ENCODE results near the gene GPC5. TPM values are rescaled to one million over a fixed set of nuclear protein-coding genes. Genes with fewer than 3 reads are reported as not detected.

GPC5 gene
- total and polyA plus RNA-seq, 2 of the 8 experiments (the other 6 are each of a cell fraction or from before 2014, with no cell fraction given), result 0.20 to 0.39 TPM

- ChIA-PET POLR2A (ENCODE audit: partially characterized antibody) (no interaction called here), CTCF (ENCODE audit: partially characterized antibody) (interaction anchor here (0.5 to 1.8 kb wide), 7 partner anchors 12 to 801 kb away, joined by 3 to 5 read pairs (median 3); no protein-coding TSS in a partner anchor)
- Histone ChIP-seq H3K27ac (ENCODE audit: low read depth, low read length) (no peak overlapping the region), H2BK120ac (replicated peaks; ENCODE audit: low read depth, low read length) (no peak overlapping the region), H4K8ac (ENCODE audit: extremely low read depth, insufficient read depth, low read length) (no peak overlapping the region), H4K20me1 (replicated peaks in 1 of 2; ENCODE audit: control insufficient read depth in 1 of 2, insufficient read depth in 2 of 2, low read length in 2 of 2) (no peaks in the 10 kb centered on the region), H3K23ac (ENCODE audit: insufficient read length) (no peak overlapping the region), H3K4ac (replicated peaks; ENCODE audit: insufficient read length, low read depth, low read length) (no peak overlapping the region), H3K18ac (ENCODE audit: extremely low read depth, low read length) (no peak overlapping the region), H2AK5ac (ENCODE audit: low read depth, low read length) (no peak overlapping the region), H3K4me2 (ENCODE audit: insufficient read depth in 1 of 2, low read depth in 2 of 2, low read length in 2 of 2) (no peak overlapping the region), H3K79me2 (ENCODE audit: control insufficient read depth in 1 of 2, insufficient read depth in 2 of 2, low read length in 2 of 2) (no peaks in the 10 kb centered on the region), H3K79me1 (ENCODE audit: low read depth, low read length) (no peaks in the 10 kb centered on the region), H3K56ac (replicated peaks; ENCODE audit: insufficient read length, low read depth, low read length) (no peak overlapping the region), H2BK12ac (ENCODE audit: low read depth, low read length) (no peak overlapping the region), H4K91ac (replicated peaks; ENCODE audit: insufficient read length, low read length) (no peak overlapping the region), H3K4me1 (replicated peaks in 1 of 4; ENCODE audit: control insufficient read depth in 3 of 4, insufficient read depth in 4 of 4, low read length in 3 of 4) (no peaks in the 10 kb centered on the region), H2BK5ac (ENCODE audit: low read depth, low read length) (no peak overlapping the region), H3K14ac (ENCODE audit: insufficient read length) (no peak overlapping the region), H3K4me3 (ENCODE audit: extremely low read depth in 1 of 4, insufficient read depth in 2 of 4, low read depth in 3 of 4, low read length in 4 of 4) (no peak overlapping the region), H3K27me3 (replicated peaks in 1 of 4; ENCODE audit: control insufficient read depth in 3 of 4, extremely low read depth in 1 of 4, insufficient read depth in 3 of 4, low read length in 3 of 4) (no peaks in the 10 kb centered on the region), H2AFZ (ENCODE audit: low read length) (no peak overlapping the region), H3K36me3 (ENCODE audit: control insufficient read depth in 2 of 4, insufficient read depth in 4 of 4, low read length in 3 of 4) (no peaks in the 10 kb centered on the region), H4K5ac (ENCODE audit: insufficient read length, low read depth, low read length) (no peak overlapping the region), H2BK15ac (ENCODE audit: low read length) (no peak overlapping the region), H3K23me2 (ENCODE audit: low read depth, low read length) (no peaks in the 10 kb centered on the region), H3K9ac (replicated peaks in 1 of 4; ENCODE audit: extremely low read depth in 1 of 4, low read depth in 3 of 4, low read length in 3 of 4) (no peak overlapping the region), H3K9me3 (ENCODE audit: insufficient read depth in 2 of 2, low read depth in 1 of 2, low read length in 1 of 2) (peaks cover 0 to 5% of the 10 kb centered on the region in 2 experiments; a peak in 1 of 4 replicates), H2BK20ac (ENCODE audit: low read length) (no peak overlapping the region)
- WGBS, 2 experiments (ENCODE audit: extremely low coverage in 1 of 2, insufficient coverage in 1 of 2, insufficient read length in 1 of 2, insufficient replicate concordance in 2 of 2, low coverage in 1 of 2, low lambda C conversion rate in 2 of 2, missing lambda C conversion rate in 1 of 2), result 91% methylated on average over 3 of the region's 3 CpGs; no CpG with 5 or more reads in 1 of the 2 experiments
- DNase-seq (ENCODE audit: low read depth in 1 of 2, low spot score in 2 of 2), result no peak
- FAIRE-seq, result no peak
- no peak for TF ChIP-seq RNF2 (IDR thresholded peaks at IDR 0.05; ENCODE audit: borderline replicate concordance, low read depth, low read length, missing control alignments, poor library complexity, severe bottlenecking)
- TF ChIP-seq CTBP2 (IDR thresholded peaks at IDR 0.05; ENCODE audit: borderline replicate concordance, insufficient read depth, insufficient read length, low read length), result no peak
- no peak for TF ChIP-seq CHD2 (IDR thresholded peaks at IDR 0.05; ENCODE audit: low read length)
- TF ChIP-seq BACH1 (IDR thresholded peaks at IDR 0.05; ENCODE audit: low read length), result no peak
- no peak for TF ChIP-seq FOSL1 (IDR thresholded peaks at IDR 0.05; ENCODE audit: insufficient read depth, low read depth, low read length)
- TF ChIP-seq ATF3 (IDR thresholded peaks at IDR 0.05; ENCODE audit: insufficient read depth, low read depth, low read length), result no peak
- TF ChIP-seq, protein P1, sequence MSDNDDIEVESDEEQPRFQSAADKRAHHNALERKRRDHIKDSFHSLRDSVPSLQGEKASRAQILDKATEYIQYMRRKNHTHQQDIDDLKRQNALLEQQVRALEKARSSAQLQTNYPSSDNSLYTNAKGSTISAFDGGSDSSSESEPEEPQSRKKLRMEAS (IDR thresholded peaks at IDR 0.05), result no peak
These were observed 131.5 kb downstream of the GPC5 start for GRCh38 chr13:91529739-91530482.

All from H1 (cell line).